ENCODE measurements around the gene SH3GL2.

Gene SH3GL2

GRCh38 chr9:17653947-17654465 is 75.1 kb downstream of the SH3GL2 start:
- in situ Hi-C loops (cut with MboI; ENCODE audit: low sequenced_read_pairs), result no loop called here

GRCh38 chr9:17656889-17657288 is 78.0 kb downstream of the SH3GL2 start:
- in situ Hi-C loops (cut with MboI; ENCODE audit: low sequenced_read_pairs), result no loop called here

- in situ Hi-C loops (cut with MboI; ENCODE audit: low sequenced_read_pairs), result no loop called here
Measured at GRCh38 chr9:17658237-17658636, 79.4 kb downstream of the SH3GL2 start.

DNA sequence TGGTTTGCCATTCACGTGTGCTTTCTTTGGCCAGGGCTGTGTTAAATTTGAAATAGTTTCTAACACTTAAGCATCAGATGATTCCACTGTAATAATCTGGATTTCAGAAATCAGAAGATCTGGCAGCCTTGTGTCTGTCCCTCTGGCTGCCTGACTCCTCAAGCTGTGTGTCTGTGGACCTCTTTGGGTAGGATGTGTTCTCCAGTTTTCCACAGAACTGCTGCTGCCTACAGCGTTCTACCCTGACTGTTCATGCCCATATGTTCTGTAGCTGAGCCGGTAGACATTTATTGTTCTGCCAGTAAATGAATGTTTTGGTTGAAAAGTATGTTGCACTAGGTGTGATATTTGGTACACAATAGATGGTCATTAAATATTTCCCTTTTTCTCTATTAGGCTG is 81.3 kb downstream of the SH3GL2 start:
- in situ Hi-C loops (cut with MboI; ENCODE audit: low sequenced_read_pairs), result no loop called here

DNA sequence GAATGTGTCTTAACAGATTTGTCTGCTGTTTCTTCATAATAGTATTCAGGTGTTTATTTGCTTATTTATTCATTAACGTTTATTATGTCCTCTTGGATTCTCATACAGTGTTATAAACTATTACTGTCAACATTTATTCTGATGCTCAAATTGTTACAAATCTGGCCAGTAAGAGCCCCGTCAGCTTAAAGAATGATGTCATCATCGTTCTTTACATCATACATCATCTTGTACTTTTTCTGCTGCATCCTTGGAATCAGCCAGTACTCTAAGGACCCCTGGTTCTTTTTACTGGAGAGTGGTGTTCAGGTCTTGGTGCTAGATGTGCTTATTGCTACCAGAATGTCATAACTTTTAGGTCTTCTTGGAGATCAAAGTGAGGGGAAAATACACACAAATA is 86.6 kb downstream of the SH3GL2 start:
- in situ Hi-C loops (cut with MboI; ENCODE audit: low sequenced_read_pairs), result no loop called here

- in situ Hi-C loops (cut with MboI; ENCODE audit: low sequenced_read_pairs), result no loop called here
Measured at GRCh38 chr9:17669206-17669605, 90.3 kb downstream of the SH3GL2 start.

- in situ Hi-C loops (cut with MboI; ENCODE audit: low sequenced_read_pairs), result no loop called here
Measured at GRCh38 chr9:17682684-17683083, 103.8 kb downstream of the SH3GL2 start.

- in situ Hi-C loops (cut with MboI; ENCODE audit: low sequenced_read_pairs), result no loop called here
Measured at GRCh38 chr9:17688834-17689233, 110.0 kb downstream of the SH3GL2 start.

DNA sequence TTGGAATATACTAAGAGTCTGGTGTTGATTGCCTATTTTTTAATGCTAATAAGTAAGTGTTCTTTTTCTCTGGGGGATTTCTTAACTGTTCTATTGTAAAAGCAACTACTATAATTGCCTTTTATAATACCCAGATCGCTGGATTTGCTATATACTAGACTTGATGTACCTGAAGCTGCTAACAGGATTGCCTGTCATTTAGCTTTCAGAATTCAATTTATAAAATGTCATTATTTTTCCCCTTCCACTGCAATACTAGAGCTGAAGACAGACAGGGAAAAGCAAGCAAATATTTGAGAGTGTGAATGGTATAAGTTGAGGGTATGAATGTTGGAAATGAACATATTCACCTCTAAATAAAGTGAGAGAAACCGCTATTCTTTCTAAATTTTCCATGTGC is 115.5 kb downstream of the SH3GL2 start:
- in situ Hi-C loops (cut with MboI; ENCODE audit: low sequenced_read_pairs), result no loop called here

- in situ Hi-C loops (cut with MboI; ENCODE audit: low sequenced_read_pairs), result no loop called here
Measured at GRCh38 chr9:17695482-17695881, 116.6 kb downstream of the SH3GL2 start.

- in situ Hi-C loops (cut with MboI; ENCODE audit: low sequenced_read_pairs), result no loop called here
Measured at GRCh38 chr9:17699615-17700330, 120.9 kb downstream of the SH3GL2 start.

GRCh38 chr9:17706347-17706746 is 127.5 kb downstream of the SH3GL2 start:
- in situ Hi-C loops (cut with MboI; ENCODE audit: low sequenced_read_pairs), result no loop called here

DNA sequence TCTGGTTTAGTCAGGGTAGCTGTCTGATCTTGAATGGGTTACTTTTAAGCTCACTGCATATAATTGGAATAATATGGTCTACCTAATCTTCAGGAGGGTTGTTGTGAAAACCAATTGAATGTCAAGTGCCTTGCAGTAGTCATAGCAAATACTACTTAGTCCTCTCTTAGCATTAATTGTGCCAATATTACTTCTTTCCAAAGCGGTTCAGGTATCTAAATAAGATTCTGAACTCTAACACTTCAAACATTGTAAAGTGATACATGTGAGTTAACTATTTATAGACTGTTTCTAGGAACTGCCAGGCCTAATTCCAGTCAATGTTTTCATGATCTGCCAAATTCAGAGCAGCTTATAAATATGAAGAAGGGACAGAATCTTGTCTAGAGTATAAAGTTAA is 140.2 kb downstream of the SH3GL2 start:
- in situ Hi-C loops (cut with MboI; ENCODE audit: low sequenced_read_pairs), result no loop called here

GRCh38 chr9:17721954-17722353 is 143.1 kb downstream of the SH3GL2 start:
- in situ Hi-C loops (cut with MboI; ENCODE audit: low sequenced_read_pairs), result no loop called here

DNA sequence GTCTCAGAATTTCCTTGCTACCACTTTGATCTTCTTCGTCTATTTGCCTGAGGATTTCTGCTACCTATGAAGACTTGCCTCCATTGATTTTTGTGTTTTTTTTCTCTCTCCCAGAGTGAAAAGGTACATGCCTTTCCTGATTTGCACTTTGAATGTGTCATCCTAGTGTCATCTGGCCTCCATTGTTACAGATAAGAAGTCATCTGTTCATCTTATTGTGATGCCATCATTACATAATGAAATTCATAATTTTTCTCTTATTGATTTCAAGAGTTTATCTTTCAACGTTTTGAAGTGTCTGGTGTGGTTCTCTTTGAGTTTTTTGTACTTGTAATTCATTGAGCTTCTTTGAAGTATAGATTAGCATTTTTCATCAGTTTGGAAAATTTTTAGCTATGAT is 144.8 kb downstream of the SH3GL2 start:
- in situ Hi-C loops (cut with MboI; ENCODE audit: low sequenced_read_pairs), result no loop called here

DNA sequence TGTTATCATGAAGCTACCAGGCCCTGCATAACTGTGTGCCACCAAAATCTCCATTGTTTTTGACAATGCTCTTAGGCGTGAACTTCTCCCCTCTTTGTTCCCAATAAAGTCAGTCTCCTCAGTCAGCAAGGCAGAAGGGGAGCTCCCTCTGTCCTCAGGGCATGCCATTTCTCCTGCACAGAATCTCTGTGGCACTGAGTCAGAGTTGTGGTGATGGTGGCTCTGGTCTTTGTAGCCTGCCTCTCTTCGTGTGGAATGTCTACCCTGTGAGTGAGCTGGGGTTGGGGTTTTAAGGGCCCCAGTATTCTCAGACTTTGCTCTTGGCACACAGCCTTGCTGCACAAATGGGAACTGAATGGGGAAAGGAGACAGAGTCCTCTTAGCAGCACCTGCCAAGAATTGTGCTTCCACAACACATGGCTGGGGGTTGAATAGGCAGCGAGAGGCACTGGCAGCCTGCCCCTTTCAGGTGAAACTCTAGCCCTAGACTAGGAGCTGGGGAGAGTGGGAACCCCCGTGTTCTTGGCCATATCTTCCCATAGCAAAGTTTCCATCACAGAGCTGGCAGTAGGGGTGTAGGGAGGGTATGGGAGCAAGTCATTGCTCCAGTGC is 146.6 kb downstream of the SH3GL2 start:
- in situ Hi-C loops (cut with MboI; ENCODE audit: low sequenced_read_pairs), result no loop called here

- in situ Hi-C loops (cut with MboI; ENCODE audit: low sequenced_read_pairs), result no loop called here
Measured at GRCh38 chr9:17726298-17726697, 147.4 kb downstream of the SH3GL2 start.

DNA sequence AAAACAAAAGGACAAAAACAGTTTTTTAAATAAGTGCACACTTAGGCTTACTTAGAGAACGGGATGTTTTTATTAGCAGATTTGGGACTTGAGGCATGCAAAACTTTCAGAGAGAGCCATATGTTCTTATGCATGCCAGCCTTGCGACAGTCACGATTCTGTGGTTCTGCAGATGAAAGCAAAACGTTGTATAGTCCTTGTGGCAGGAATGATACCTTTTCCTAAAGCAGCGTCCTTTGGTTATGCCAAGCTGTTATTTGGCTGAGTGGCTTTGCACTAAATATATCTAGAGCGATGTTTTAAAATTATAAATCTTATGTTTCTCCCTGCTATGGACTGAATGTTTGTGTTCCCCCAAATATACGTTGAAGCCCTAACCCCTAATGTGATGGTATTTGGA is 152.0 kb downstream of the SH3GL2 start:
- in situ Hi-C loops (cut with MboI; ENCODE audit: low sequenced_read_pairs), result no loop called here

DNA sequence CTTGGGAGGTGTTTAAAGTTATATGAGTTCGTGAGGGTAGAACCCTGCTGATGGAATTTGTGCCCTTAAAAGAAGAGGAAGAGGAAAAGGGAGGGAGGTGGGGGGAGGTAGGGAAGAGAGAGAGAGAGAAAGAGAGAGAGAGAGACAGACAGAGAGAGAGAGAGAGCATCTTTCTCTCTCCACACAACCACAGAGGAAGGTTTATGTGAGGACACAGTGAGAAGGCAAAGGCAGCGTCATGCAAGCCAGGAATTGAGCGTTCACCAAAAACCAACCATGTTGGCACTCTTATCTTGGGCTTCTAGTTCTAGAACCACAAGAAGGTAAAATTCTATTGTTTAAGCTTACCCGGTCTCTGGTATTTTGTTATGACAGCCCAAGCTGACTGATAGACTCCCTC is 152.4 kb downstream of the SH3GL2 start:
- in situ Hi-C loops (cut with MboI; ENCODE audit: low sequenced_read_pairs), result no loop called here

DNA sequence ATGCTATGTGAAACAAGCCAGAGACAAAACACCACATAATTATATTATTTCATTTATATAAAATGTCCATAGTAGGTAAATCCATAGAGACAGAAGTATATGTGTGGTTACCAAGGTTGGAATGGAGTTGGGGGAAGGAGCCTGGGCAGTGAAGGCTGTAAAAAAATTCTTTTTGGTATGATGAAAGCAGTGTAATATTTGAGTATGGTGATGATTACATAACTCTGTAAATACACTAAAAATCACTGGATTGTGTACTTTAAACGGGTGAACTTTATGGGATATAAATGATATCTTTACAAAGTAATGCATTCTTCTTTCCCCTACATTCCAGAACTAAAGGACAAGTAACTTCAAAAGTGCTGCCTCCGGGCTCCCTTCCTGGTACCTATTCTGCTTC is 155.8 kb downstream of the SH3GL2 start:
- in situ Hi-C loops (cut with MboI; ENCODE audit: low sequenced_read_pairs), result no loop called here

DNA sequence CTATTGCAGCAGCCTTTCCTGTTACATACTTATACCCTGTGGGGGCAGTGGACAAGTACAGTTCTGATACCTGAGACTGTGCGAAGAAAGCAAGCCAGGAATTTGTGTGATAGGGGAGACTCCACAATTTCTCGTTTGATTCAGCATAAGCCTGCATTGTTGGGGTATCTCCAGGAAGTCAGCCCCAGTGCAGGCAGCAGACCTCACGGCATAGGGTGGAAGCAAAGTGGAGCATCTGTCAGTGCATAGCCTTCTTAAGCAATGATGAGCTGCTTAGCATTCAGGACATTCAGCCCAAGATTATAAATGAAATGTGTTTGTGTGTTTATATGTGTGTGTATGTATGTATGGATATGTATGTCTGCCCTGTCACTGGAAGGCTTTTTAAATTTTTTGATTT is 157.0 kb downstream of the SH3GL2 start:
- in situ Hi-C loops (cut with MboI; ENCODE audit: low sequenced_read_pairs), result no loop called here

- in situ Hi-C loops (cut with MboI; ENCODE audit: low sequenced_read_pairs), result no loop called here
Measured at GRCh38 chr9:17739022-17739421, 160.2 kb downstream of the SH3GL2 start.

DNA sequence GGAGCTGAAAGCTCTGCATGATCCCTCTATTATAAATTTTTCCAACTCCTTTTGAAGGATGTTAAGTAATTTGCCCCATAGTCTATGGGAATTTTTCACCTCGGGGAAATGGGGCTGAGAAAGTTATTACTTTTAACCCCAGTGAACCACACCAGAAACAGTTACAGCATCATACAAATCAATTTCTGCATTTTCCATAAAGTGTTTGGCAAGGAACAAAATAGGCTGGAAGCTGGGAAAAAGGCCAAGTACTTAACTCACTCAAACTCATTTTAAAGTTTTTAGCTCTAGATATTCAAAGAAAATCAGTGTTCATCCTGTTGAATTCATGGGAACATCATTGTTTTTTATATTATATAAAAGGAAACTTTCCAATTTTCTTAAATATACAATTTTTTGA is 160.9 kb downstream of the SH3GL2 start:
- in situ Hi-C loops (cut with MboI; ENCODE audit: low sequenced_read_pairs), result no loop called here
